ENCODE measurements around the gene PABPN1.

The PABPN1 gene

DNA sequence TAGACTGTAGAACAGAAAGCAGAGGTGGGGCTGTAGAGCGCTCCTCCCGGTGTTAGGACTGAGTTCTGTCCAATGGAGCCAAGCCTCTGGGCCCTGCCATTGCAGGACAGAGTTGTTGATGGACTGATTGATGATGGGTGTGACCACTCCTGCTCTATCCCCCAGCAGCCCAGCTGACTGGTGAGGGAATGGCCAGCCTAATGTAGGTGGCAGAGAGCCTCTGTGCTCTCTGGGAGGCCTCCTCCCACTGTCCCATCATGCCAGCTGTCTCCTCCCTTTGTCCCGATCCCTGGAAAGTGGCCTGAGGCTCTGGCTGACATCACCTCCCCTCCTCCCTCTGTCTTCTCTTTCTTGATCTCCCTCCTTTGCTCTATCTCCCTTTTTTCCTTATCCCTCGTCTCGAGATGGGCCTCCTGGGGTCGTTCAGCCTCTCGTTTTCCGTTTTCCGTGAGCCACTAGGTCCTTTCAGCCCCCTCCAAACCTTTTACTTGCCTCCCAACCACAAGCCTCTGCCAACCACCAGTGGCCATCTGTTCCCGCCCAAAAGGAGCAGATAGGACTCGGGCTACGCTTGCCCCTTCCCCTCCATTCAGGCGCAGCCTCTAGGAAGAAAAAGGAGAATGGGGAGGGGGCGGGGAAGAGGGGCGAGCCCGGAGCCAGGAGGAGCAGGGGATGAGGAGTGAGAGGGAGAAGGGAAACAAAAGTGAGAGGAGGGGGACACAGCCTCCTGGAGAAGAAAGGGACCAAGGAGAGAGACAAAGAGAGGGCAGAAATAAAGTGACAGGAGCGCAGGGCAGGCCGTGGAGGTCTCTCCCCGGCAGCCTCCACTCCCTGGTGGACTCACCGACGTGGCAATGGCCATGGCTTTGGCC is 43.1 kb downstream of the PABPN1 start:
- no peak overlapping the region for H3K27ac ChIP-seq
- TF ChIP-seq, protein P1, sequence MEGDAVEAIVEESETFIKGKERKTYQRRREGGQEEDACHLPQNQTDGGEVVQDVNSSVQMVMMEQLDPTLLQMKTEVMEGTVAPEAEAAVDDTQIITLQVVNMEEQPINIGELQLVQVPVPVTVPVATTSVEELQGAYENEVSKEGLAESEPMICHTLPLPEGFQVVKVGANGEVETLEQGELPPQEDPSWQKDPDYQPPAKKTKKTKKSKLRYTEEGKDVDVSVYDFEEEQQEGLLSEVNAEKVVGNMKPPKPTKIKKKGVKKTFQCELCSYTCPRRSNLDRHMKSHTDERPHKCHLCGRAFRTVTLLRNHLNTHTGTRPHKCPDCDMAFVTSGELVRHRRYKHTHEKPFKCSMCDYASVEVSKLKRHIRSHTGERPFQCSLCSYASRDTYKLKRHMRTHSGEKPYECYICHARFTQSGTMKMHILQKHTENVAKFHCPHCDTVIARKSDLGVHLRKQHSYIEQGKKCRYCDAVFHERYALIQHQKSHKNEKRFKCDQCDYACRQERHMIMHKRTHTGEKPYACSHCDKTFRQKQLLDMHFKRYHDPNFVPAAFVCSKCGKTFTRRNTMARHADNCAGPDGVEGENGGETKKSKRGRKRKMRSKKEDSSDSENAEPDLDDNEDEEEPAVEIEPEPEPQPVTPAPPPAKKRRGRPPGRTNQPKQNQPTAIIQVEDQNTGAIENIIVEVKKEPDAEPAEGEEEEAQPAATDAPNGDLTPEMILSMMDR (conservative IDR thresholded peaks at IDR 0.05) = no peak

DNA sequence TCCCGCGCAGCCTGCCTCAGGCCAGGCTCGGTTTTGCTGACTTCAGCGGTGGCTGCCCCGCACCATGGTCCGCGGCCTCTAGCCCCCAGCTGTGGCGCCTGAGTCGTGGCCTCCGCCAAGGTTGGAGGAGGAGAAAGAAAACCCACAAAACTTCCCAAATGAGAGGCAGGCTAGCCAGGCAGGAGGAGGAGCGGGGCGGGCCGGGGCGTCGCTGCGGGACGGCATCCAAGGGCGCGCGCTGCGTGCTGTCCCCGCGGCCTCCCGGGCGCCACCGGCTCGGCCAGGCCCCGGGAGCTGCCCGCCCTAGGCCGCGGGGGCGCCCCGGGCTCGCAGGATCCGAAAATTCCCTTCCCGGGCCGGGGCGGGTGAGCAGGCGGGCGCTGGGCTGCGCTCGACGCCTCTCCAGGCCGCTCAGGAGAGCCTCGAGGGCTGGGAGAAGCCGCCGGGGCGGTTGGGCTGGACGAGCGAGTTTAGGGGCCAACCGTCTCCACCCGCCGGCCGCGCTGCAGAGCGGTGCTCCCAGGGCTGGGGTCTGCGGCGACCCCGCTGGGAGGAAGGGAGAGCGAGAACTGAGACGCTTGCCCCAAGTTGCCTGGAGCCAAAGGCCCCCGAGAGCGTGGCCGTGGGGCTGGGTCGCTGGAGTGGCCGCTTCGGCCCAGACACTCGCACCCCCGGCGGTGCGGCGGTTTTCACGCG is 43.9 kb downstream of the PABPN1 start, which contains the start of gene EFS:
Gene EFS (minus strand): TSS at position 137 of the 696 bp plus-strand sequence. CDS start 147 bp downstream, outside the sequence.
- TF ChIP-seq, protein P1 (conservative IDR thresholded peaks at IDR 0.05) = no peak
- H3K27ac ChIP-seq = no peak within 1 kb of the TSS

DNA sequence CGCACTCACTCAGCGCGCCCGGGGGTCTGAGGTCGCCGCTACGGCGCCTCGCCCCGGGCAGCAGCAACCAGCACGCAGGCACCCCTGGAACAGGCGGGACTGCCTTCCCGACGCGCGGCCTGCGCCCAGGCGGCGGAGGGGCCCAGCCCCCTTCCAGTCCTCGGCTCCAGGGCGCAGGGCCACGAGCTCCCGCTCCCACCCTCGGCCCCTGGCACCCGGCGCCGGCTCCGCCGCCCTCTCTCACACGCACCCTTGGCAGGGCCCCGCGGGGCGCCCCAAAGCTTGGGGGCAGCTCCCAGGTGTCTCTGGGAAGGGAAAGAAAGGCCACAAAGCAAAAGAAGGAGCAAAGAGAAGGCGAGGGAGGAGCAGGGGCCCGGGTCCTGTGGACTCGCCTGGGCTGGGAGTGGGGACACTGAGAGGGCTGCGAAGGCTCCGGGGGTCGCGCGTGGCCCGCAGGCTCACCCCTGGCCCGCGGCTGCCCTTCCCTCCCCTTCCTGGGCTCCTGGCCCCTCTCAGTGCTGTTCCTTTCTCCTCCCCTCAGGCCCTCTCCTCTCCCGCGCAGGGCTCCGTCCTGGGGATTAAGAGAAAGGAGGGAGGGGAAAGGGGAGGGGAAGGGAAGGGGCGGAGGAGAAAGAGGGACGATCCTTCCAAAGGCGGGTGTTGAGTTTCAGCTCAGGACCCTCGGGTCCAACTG is 44.6 kb downstream of the PABPN1 start:
- H3K27ac ChIP-seq = no peak overlapping the region
- TF ChIP-seq, protein P1 (conservative IDR thresholded peaks at IDR 0.05) = no peak

DNA sequence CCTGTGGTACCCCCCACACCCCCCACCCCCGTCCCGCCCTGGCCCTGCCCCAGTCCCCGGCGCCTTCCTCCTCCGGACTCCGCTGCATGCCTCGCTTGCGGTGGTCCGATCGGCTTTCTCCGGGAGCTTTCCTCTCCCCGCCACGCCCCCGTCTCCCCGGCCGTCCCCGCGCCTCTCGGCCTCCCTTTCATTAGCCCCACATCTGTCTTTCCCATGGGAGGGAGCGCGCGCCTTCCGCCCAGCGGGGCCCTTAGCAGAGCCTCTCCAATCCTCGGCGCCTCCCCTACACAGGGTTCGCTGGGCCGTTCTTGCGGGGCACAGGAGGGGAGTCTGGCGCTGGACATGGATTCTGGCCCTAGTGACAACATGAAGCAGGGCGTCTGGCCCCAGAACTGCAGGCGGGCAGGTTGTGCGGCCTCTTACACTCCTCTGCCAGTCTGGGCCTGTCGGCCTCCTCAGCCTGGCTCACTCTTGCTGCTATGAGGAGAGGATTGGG is 45.2 kb downstream of the PABPN1 start:
- no peak overlapping the region for H3K27ac ChIP-seq
- TF ChIP-seq, protein P1 (conservative IDR thresholded peaks at IDR 0.05) = no peak

DNA sequence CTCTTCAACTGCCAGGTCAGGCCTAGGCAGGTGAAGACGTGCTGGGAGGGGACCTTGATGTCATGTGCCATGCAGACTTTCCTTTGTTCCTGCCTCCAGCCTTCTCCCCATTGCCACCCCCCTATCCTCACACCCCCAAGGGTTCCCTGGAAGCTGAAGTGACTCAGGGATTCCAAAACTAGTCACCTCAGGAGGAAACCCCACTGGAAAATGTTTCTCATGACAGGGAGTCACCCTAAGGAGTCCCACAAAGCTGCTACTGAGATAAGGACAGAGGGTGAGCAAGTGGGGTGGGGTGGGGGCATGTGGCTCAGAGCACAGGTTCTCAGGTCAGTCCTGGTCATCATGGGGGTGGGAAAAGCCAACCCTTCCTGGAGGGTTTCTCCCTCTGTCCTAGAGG is 49.0 kb downstream of the PABPN1 start:
- no peak overlapping the region for H3K27ac ChIP-seq
- TF ChIP-seq, protein P1 (conservative IDR thresholded peaks at IDR 0.05) = no peak

DNA sequence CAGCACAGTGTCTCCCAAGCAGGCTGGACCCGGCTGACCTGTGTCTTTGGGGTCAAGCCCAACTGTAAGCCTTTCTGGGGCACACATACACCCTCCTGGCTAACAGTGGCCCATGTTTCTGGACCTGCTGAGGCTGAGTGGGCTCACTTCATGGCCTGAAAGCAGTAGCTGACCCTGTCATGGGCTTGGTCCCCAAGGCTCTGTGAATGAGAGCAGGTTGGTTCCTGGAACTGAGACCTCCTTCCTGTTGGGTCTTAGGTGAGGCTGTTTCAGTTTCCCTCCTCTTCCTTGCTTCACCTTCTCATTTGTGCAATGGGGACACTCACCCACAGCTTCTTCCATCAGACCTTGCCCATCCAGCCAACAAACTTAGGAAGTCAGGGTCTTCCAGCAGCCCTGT is 50.6 kb downstream of the PABPN1 start:
- TF ChIP-seq, protein P1 (conservative IDR thresholded peaks at IDR 0.05) = no peak
- no peak overlapping the region for H3K27ac ChIP-seq

DNA sequence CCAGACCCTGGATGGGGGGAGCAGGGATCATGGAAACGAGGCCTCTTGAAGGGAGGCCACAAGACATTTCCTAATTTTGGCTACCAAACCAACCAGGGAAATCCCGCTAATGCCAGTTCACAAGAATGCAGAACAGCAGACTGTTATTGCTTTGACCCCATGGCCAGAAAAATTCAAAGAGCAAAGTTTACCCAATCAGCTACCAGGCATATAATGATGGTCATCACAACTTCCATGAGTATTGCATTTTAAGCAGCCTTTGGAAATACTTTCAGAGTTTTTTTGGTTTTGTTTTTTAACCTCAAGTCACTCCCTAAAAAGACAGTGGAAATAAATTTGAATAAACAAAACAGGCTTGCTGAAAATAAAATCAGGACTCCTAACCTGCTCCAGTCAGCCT is 51.3 kb downstream of the PABPN1 start, which contains the start of gene IL25:
Gene IL25 (plus strand): TSS at position 301 of the 400 bp plus-strand sequence.
- TF ChIP-seq, protein P1 (conservative IDR thresholded peaks at IDR 0.05) = no peak
- H3K27ac ChIP-seq = no peak within 1 kb of the TSS
